A549 treated with dexamethasone at 1 μM for 4 hours (cell line): ENCODE results near the gene LRRC75B. TPM values are rescaled to one million over a fixed set of nuclear protein-coding genes. Genes with fewer than 3 reads are reported as not detected.

ENCODE experiments used
- total RNA-seq: library from RNA; stranded (reverse); fragments of 200-300 nt; extraction: Qiagen RNA extraction; gene quantifications from 5 replicates; pipeline ENCODE4 v1.2.3, GENCODE V29; 2022

Gene LRRC75B
- 5.2 to 8.2 TPM (median 7.0 TPM) in 5 replicates for total RNA-seq

DNA sequence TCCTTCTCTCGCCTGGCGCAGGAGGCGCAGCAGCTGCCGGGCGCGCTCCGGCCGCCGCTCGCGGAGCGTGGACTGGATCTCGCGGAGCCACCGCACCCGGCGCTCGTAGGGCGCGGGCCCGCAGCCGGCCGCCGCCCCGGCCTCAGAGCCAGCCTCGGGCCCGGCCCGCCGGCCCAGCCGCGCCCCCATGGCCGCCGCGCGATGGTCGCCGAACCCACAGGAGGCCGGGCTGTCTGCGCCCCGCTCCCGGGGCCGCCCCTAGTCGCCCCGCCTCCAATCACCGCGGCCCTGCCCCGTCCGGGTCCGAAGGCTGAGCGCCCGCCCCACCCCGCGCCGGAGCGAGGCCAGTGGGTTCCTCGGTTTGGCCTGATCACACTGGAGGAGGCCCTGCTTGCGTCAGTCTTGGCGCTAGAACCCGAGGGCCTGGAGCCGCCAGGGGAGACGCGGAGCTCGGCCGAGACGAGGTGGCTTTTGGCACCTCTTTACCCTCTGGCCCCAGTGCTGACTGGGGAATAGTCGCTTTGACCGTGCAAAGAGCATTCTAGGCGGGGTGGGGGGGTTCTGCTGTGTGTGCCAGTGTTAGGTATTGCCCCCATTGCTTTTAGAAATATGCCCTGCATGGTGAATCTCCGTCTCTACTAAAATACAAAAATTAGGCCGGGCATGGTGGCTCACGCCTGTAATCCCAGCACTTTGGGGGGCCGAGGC lies at the start of gene LRRC75B:
Gene LRRC75B, minus strand, starts transcription at position 223 of the 708 bp plus-strand sequence. Its CDS starts 34 bp downstream, at position 189.

GRCh38 chr22:24602847-24603769 lies 10.2 kb upstream of the LRRC75B start, which contains the start of gene GGT1:
TSS of gene GGT1 (plus strand) at chr22:24603193. CDS start at chr22:24611082, 7,889 bp downstream.

DNA sequence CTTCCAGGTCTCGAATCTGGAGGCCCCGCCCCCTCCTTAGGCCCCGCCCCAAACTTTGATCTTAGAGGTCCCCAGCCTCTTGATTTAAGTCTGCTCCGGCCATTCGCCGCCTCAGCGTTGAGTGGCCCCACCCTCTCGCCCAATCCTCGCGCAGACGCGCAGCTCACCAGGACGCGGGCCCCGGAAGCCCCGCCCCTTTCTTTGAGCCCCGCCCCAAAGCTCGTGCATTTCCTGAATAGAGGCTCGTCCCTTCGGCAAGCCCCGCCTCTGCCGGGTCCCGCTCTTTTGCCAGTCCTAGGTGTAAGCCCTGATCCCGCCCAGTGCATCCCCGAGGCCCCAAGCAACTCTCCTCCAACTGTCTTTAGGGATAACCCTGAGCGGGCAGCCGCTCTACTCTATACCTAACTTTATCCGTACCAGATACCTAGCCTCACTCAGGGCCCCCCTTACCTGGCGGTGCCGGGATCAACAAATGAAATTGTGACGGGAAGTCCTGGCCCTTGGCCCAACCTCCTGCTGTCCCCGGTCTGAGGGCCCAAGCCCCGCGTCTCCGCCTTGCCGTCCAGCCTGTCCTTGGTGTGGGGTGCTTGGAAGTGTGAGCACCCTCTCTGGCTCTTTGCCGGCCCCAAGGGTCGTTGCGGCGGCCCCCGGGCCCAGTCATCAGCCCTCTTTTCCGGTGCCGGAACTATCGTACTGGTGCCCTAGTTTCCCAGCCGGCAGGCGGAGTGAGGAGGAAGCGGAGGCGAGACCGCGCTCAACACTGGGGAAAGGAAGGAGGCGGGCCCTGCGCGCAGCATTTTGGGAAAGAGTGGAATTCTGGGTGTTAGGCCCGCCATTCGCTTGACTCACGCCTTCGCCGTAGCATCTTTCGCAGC lies 37.5 kb downstream of the LRRC75B start, which contains the start of gene SNRPD3:
Gene SNRPD3, plus strand, starts transcription at position 835 of the 875 bp plus-strand sequence. CDS start 1,676 bp downstream, outside the sequence.

GRCh38 chr22:24554313-24555164 lies 38.3 kb downstream of the LRRC75B start, which contains the start of gene GUCD1:
TSS of gene GUCD1 (minus strand) at chr22:24555138. CDS start at chr22:24554991, 147 bp downstream.

Other genes starting within 250 kb of the LRRC75B start
- 0.71 to 1.2 TPM (median 0.80 TPM) in 5 replicates for gene ADORA2A, start 165.5 kb downstream of the LRRC75B start, total RNA-seq
- gene UPB1, start 97.7 kb downstream of the LRRC75B start, total RNA-seq: 0.02 TPM in 1 of 5 replicates, not detected in the others
- gene GUCD1, start 37.9 kb downstream of the LRRC75B start, total RNA-seq: 47.3 to 58.7 TPM (median 51.2 TPM) in 5 replicates
- 155 to 270 TPM (median 162 TPM) in 5 replicates for gene SNRPD3, start 37.1 kb downstream of the LRRC75B start, total RNA-seq
- gene GGT1, start 10.1 kb upstream of the LRRC75B start, total RNA-seq: 85.7 to 110 TPM (median 107 TPM) in 5 replicates
- gene PIWIL3, start 181.6 kb upstream of the LRRC75B start, total RNA-seq: not detected in 5 replicates
- 0.49 to 1.1 TPM (median 0.60 TPM) in 5 replicates for gene SGSM1, start 213.1 kb upstream of the LRRC75B start, total RNA-seq